ENCODE data around the gene TAS2R20.

The TAS2R20 gene

DNA sequence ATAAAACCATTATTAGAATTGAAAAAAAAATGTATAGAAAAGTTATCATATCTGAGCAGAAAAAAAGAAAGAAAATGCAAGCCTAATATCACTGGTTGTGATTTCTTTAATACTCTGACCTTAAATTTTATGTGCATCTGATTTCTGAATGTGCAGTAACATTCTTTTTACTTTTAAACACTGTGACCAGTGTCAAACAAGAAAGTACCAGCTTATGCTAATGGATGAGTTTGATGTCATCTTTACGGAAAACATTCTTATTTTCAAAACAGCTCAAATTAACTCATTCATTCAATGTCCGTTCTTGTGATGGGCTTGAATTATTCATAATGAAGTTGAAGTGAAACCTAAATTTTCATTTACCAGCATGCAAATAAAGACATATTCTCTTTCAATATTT lies 11.3 kb downstream of the TAS2R20 start, which contains the start of gene TAS2R50:
TAS2R50 (minus strand) TSS at position 101 of the 400 bp plus-strand sequence; CDS start at position 49, 52 bp downstream.
- TF ChIP-seq, protein P1, sequence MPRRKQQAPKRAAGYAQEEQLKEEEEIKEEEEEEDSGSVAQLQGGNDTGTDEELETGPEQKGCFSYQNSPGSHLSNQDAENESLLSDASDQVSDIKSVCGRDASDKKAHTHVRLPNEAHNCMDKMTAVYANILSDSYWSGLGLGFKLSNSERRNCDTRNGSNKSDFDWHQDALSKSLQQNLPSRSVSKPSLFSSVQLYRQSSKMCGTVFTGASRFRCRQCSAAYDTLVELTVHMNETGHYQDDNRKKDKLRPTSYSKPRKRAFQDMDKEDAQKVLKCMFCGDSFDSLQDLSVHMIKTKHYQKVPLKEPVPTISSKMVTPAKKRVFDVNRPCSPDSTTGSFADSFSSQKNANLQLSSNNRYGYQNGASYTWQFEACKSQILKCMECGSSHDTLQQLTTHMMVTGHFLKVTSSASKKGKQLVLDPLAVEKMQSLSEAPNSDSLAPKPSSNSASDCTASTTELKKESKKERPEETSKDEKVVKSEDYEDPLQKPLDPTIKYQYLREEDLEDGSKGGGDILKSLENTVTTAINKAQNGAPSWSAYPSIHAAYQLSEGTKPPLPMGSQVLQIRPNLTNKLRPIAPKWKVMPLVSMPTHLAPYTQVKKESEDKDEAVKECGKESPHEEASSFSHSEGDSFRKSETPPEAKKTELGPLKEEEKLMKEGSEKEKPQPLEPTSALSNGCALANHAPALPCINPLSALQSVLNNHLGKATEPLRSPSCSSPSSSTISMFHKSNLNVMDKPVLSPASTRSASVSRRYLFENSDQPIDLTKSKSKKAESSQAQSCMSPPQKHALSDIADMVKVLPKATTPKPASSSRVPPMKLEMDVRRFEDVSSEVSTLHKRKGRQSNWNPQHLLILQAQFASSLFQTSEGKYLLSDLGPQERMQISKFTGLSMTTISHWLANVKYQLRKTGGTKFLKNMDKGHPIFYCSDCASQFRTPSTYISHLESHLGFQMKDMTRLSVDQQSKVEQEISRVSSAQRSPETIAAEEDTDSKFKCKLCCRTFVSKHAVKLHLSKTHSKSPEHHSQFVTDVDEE (CRISPR knock-in tag; IDR thresholded peaks at IDR 0.05), result no peak
- TF ChIP-seq ZFP30 (CRISPR knock-in tag; IDR thresholded peaks at IDR 0.05) (no peak), GLIS3 (CRISPR knock-in tag; IDR thresholded peaks at IDR 0.05) (no peak), ZFP3 (CRISPR knock-in tag; IDR thresholded peaks at IDR 0.05) (no peak)
- TF ChIP-seq, protein P2, sequence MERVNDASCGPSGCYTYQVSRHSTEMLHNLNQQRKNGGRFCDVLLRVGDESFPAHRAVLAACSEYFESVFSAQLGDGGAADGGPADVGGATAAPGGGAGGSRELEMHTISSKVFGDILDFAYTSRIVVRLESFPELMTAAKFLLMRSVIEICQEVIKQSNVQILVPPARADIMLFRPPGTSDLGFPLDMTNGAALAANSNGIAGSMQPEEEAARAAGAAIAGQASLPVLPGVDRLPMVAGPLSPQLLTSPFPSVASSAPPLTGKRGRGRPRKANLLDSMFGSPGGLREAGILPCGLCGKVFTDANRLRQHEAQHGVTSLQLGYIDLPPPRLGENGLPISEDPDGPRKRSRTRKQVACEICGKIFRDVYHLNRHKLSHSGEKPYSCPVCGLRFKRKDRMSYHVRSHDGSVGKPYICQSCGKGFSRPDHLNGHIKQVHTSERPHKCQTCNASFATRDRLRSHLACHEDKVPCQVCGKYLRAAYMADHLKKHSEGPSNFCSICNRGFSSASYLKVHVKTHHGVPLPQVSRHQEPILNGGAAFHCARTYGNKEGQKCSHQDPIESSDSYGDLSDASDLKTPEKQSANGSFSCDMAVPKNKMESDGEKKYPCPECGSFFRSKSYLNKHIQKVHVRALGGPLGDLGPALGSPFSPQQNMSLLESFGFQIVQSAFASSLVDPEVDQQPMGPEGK (CRISPR knock-in tag; IDR thresholded peaks at IDR 0.05; ENCODE audit: borderline replicate concordance), result no peak
- no peak for ATAC-seq

DNA sequence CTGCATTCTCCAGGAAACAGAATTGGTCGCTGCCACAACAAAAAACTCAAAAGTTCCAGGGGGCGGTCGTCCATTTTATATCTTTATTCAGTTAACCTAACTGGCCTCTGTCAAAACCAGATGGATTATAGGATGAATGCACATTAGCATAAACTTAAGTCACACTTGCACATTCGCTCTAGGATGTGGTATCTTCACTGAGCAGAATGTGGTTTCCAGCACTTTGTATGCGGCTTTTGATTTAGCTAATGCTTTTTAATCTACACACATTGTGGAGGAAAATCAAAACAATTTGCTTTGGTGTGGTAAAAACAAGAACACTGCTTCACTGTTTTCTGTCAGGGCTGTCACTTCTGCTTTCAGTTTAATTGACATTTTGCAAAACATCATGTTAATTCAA lies 15.9 kb downstream of the TAS2R20 start:
- no peak for ATAC-seq
- no peak for TF ChIP-seq BACH2 (CRISPR knock-in tag; IDR thresholded peaks at IDR 0.05; ENCODE audit: borderline replicate concordance)
- TF ChIP-seq, protein P1 (CRISPR knock-in tag; IDR thresholded peaks at IDR 0.05), result no peak
- no peak for TF ChIP-seq ZNF70 (CRISPR knock-in tag; IDR thresholded peaks at IDR 0.05)
- no peak for TF ChIP-seq PPARA (CRISPR knock-in tag; IDR thresholded peaks at IDR 0.05; ENCODE audit: borderline replicate concordance)
- TF ChIP-seq ARNTL (CRISPR knock-in tag; IDR thresholded peaks at IDR 0.05; ENCODE audit: borderline replicate concordance, low read depth), result no peak
- TF ChIP-seq CREB5 (CRISPR knock-in tag; IDR thresholded peaks at IDR 0.05; ENCODE audit: low read depth), result no peak
- TF ChIP-seq GLIS3 (CRISPR knock-in tag; IDR thresholded peaks at IDR 0.05), result no peak
- TF ChIP-seq ZFP30 (CRISPR knock-in tag; IDR thresholded peaks at IDR 0.05), result no peak
- TF ChIP-seq ZNF8 (CRISPR knock-in tag; IDR thresholded peaks at IDR 0.05), result no peak
- TF ChIP-seq, protein P2 (CRISPR knock-in tag; IDR thresholded peaks at IDR 0.05; ENCODE audit: borderline replicate concordance), result no peak
- TF ChIP-seq ISL1 (CRISPR knock-in tag; IDR thresholded peaks at IDR 0.05), result no peak

DNA sequence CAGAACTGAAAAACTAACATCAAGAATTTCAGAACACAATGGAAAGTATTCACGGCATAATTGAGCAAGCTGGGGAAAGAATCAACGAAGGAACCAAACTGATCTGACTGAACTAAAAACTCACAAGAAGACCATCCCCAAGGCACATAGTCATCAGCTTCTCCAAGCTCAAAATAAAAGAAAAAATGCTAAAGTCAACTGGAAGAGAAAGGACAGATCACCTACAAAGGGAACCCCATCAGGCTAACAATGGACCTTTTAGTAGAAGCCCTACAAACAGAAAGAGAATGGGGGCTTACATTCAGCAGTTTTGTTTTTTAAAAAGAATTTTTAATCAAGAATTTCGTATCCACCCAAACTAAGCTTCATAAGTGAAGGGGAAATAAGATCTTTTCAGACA lies 23.1 kb downstream of the TAS2R20 start:
- TF ChIP-seq ARNTL (CRISPR knock-in tag; IDR thresholded peaks at IDR 0.05; ENCODE audit: borderline replicate concordance, low read depth) (no peak), ZNF8 (CRISPR knock-in tag; IDR thresholded peaks at IDR 0.05) (no peak)
- ATAC-seq, result no peak

DNA sequence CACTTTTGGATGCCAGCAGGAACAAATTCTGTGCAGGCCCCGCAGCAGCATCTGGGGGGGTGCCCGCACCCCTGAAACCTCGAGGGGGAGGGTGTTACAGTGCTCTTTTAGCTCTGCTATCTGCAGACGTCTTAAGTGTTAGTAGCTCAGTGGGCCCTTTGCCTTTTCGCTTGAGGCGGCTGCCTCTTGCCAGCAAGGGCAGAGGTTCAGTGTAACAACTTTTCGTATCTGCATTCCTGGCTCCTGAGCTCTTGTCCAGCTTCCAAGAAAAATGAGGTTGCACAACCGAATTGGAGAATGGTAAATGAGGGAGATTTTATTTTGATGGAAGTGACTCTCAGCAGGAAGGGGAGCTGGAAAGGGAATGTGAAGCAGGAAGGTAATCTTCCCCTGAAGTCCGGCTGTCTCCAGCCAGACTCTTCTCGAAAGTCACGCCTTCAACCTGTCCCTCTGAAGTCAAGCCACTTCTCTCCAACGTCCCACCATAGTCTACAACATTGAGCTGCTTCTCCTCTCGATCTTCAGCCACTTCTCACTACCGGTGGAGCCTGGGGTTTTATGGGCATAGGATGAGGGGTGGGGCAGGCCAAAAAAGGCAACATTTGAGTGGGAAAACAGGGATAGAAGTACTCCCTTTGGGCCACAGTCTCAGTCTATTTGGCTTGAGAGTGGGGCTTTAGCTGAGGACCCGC lies 29.2 kb downstream of the TAS2R20 start:
- ATAC-seq, result no peak
- TF ChIP-seq SNAI2 (CRISPR knock-in tag; IDR thresholded peaks at IDR 0.05) (no peak), ARNTL (CRISPR knock-in tag; IDR thresholded peaks at IDR 0.05; ENCODE audit: borderline replicate concordance, low read depth) (no peak), OSR1 (CRISPR knock-in tag; IDR thresholded peaks at IDR 0.05) (no peak), GLIS3 (CRISPR knock-in tag; IDR thresholded peaks at IDR 0.05) (no peak), ZFP3 (CRISPR knock-in tag; IDR thresholded peaks at IDR 0.05) (no peak), ISL1 (CRISPR knock-in tag; IDR thresholded peaks at IDR 0.05) (no peak), ZC3H10 (CRISPR knock-in tag; IDR thresholded peaks at IDR 0.05) (no peak), CREB5 (CRISPR knock-in tag; IDR thresholded peaks at IDR 0.05; ENCODE audit: low read depth) (no peak)
- TF ChIP-seq, protein P2 (CRISPR knock-in tag; IDR thresholded peaks at IDR 0.05; ENCODE audit: borderline replicate concordance), result no peak
- TF ChIP-seq, protein P3, sequence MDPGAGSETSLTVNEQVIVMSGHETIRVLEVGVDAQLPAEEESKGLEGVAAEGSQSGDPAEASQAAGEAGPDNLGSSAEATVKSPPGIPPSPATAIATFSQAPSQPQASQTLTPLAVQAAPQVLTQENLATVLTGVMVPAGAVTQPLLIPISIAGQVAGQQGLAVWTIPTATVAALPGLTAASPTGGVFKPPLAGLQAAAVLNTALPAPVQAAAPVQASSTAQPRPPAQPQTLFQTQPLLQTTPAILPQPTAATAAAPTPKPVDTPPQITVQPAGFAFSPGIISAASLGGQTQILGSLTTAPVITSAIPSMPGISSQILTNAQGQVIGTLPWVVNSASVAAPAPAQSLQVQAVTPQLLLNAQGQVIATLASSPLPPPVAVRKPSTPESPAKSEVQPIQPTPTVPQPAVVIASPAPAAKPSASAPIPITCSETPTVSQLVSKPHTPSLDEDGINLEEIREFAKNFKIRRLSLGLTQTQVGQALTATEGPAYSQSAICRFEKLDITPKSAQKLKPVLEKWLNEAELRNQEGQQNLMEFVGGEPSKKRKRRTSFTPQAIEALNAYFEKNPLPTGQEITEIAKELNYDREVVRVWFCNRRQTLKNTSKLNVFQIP (CRISPR knock-in tag; IDR thresholded peaks at IDR 0.05; ENCODE audit: borderline replicate concordance, low read depth), result no peak
